ENCODE data around the gene MYO10. TPM values are rescaled to one million over a fixed set of nuclear protein-coding genes. Genes with fewer than 3 reads are reported as not detected.
"Not testable (repeated sequence)": the region's sequence is repeated elsewhere in the genome, so short reads cannot be mapped to it uniquely, and the experiment has no call there.

Gene MYO10
- total and polyA plus RNA-seq, 4 experiments from 2014 or later, result 0.05 to 0.17 TPM; not detected in 2

- CTCF ChIA-PET (ENCODE audit: partially characterized antibody); H3K27ac Mint-ChIP-seq: not testable (repeated sequence)
These were observed 287.3 kb downstream of the MYO10 start for GRCh38 chr5:16648739-16649138.

DNA sequence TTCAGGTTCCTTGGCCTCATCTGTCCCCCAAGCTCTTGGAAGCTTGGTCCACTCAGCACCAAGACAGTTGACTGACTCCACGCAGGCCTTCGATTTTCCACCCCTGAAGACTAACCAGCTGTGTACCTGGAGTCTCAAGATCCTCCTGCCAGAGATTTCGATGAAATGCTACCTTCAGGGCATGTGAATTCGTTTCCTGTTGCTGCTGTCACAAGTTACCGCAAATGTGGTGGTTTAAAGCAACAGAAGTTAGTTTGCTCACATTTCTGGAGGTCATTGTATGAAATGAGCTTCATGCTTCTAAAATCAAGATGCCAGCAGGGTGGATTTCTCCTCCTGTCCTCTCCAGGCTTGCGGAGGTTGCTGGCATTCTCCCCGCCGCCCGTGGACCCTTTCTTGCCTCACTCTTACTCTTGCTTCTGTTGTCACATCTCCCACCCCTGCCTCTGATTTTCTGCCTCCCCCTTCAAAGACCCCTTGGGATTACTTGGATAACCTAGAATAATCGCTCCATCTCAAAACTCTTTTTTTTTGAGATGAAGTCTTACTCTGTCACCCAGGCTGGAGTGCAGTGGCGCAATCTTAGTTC, 291.7 kb downstream of the MYO10 start:
- no peaks in the 10 kb centered on the region for H3K4me1 ChIP-seq (ENCODE audit: insufficient read depth, low read length)
- no peaks in the 10 kb centered on the region for H3K9me3 ChIP-seq (ENCODE audit: control insufficient read depth in 1 of 2, low read length in 2 of 2)
- Mint-ChIP-seq H3K36me3 (peaks cover 0 to 11% of the 10 kb centered on the region in 2 donors), H3K27me3 (peaks cover 0 to 2% of the 10 kb centered on the region in 2 donors), H3K9me3 (peaks cover 0 to 23% (median 10%) of the 10 kb centered on the region in 8 donors), H3K4me3 (peak overlapping the region in 2 of 8 donors; percentile 49 to 60), H3K4me1 (peaks cover 4 to 19% (median 6%) of the 10 kb centered on the region in 4 donors), H3K27ac (peak overlapping the region in 3 of 7 donors; percentile 5 to 68 (median 62))
- no peak for DNase-seq
- H3K27ac ChIP-seq (ENCODE audit: low read depth, low read length), result no peak overlapping the region
- no peak overlapping the region for H3K4me3 ChIP-seq (ENCODE audit: low read length in 2 of 2)
- CTCF ChIA-PET (ENCODE audit: partially characterized antibody), result no interaction called here
- no peaks in the 10 kb centered on the region for H3K36me3 ChIP-seq (ENCODE audit: insufficient read depth, low read length)
- POLR2A ChIA-PET (ENCODE audit: partially characterized antibody), result no interaction called here
- H3K27me3 ChIP-seq (ENCODE audit: insufficient read depth, low read length), result no peaks in the 10 kb centered on the region
- intact Hi-C loops (cut with micrococcal nuclease), result no loop called here

More at GRCh38 chr5:16648739-16649138, 287.3 kb downstream of the MYO10 start:
- H3K36me3 ChIP-seq (ENCODE audit: insufficient read depth, low read length); intact Hi-C loops (cut with micrococcal nuclease); H3K9me3 ChIP-seq (ENCODE audit: control insufficient read depth in 1 of 2, low read length in 2 of 2); POLR2A ChIA-PET (ENCODE audit: partially characterized antibody); H3K4me1 ChIP-seq (ENCODE audit: insufficient read depth, low read length); H3K27ac ChIP-seq (ENCODE audit: low read depth, low read length); H3K27me3 ChIP-seq (ENCODE audit: insufficient read depth, low read length); H3K36me3 Mint-ChIP-seq; H3K4me3 ChIP-seq (ENCODE audit: low read length in 2 of 2); DNase-seq; H3K4me3 Mint-ChIP-seq; H3K27me3 Mint-ChIP-seq: not testable (repeated sequence)
- Mint-ChIP-seq H3K4me1 (peaks cover 4 to 18% (median 6%) of the 10 kb centered on the region in 4 donors), H3K9me3 (peaks cover 0 to 28% (median 10%) of the 10 kb centered on the region in 8 donors)

DNA sequence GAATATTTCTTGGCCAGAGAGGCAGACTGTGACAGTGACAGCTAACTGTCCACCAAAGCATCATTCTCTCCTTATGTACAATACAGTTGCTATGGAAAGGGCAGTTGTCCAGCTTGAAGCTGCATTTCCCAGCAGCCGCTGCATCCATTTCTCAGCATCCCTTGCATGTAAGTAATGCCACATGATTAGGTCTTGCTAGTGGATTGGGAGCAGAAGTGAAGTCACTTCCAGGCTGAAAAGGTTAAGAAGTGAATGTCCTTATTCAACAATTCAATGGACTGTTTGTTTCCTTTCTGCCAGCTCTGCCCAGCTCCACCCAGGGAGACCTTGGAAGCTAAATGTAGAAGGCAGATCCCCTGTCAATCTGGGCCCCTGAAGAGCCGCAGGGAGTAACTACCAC, 293.2 kb downstream of the MYO10 start:
- Mint-ChIP-seq H3K27me3 (peaks cover 0 to 2% of the 10 kb centered on the region in 2 donors), H3K4me1 (peaks cover 4 to 19% (median 6%) of the 10 kb centered on the region in 4 donors), H3K4me3 (no peak overlapping the region), H3K9me3 (peaks cover 0 to 18% (median 7%) of the 10 kb centered on the region in 8 donors), H3K27ac (no peak overlapping the region), H3K36me3 (peaks cover 0 to 11% of the 10 kb centered on the region in 2 donors)
- no peak overlapping the region for H3K4me3 ChIP-seq (ENCODE audit: low read length in 2 of 2)
- H3K4me1 ChIP-seq (ENCODE audit: insufficient read depth, low read length), result no peaks in the 10 kb centered on the region
- CTCF ChIA-PET (ENCODE audit: partially characterized antibody), result no interaction called here
- intact Hi-C loops (cut with micrococcal nuclease), result no loop called here
- no peaks in the 10 kb centered on the region for H3K9me3 ChIP-seq (ENCODE audit: control insufficient read depth in 1 of 2, low read length in 2 of 2)
- H3K27ac ChIP-seq (ENCODE audit: low read depth, low read length), result no peak overlapping the region
- DNase-seq, result no peak
- H3K36me3 ChIP-seq (ENCODE audit: insufficient read depth, low read length), result no peaks in the 10 kb centered on the region
- H3K27me3 ChIP-seq (ENCODE audit: insufficient read depth, low read length), result no peaks in the 10 kb centered on the region
- POLR2A ChIA-PET (ENCODE audit: partially characterized antibody), result no interaction called here

DNA sequence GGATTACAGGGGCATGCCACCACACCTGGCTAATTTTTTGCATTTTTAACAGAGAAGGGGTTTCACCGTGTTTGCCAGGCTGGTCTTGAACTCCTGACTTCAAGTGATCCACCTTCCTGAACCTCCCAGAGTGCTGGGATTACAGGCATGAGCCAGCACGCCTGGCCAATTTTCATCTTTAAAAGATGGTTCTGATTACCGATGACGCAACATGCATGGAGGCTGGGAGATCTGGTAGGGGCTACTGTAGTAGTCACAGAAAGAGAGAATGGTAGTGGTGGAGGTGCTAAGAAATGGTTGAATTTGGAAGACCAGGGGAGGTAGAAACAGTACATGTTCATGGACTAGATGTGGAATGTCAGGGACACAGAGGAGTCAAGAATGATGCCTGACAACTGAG, 296.9 kb downstream of the MYO10 start:
- intact Hi-C loops (cut with micrococcal nuclease), result no loop called here
- Histone ChIP-seq H3K27me3 (ENCODE audit: insufficient read depth, low read length) (no peaks in the 10 kb centered on the region), H3K4me1 (ENCODE audit: insufficient read depth, low read length) (no peaks in the 10 kb centered on the region), H3K36me3 (ENCODE audit: insufficient read depth, low read length) (no peaks in the 10 kb centered on the region), H3K4me3 (ENCODE audit: low read length in 2 of 2) (no peak overlapping the region), H3K27ac (ENCODE audit: low read depth, low read length) (no peak overlapping the region), H3K9me3 (ENCODE audit: control insufficient read depth in 1 of 2, low read length in 2 of 2) (no peaks in the 10 kb centered on the region)
- Mint-ChIP-seq H3K36me3 (peaks cover 0 to 6% of the 10 kb centered on the region in 2 donors), H3K4me1 (peaks cover 1 to 6% (median 2%) of the 10 kb centered on the region in 4 donors), H3K27me3 (no peaks in the 10 kb centered on the region), H3K27ac (no peak overlapping the region), H3K9me3 (no peaks in the 10 kb centered on the region), H3K4me3 (no peak overlapping the region)
- DNase-seq, result no peak
- ChIA-PET CTCF (ENCODE audit: partially characterized antibody) (interaction anchor here (1.2 kb wide), 1 partner anchor 8 kb away, joined by 3 read pairs; no protein-coding TSS in a partner anchor), POLR2A (ENCODE audit: partially characterized antibody) (no interaction called here)

DNA sequence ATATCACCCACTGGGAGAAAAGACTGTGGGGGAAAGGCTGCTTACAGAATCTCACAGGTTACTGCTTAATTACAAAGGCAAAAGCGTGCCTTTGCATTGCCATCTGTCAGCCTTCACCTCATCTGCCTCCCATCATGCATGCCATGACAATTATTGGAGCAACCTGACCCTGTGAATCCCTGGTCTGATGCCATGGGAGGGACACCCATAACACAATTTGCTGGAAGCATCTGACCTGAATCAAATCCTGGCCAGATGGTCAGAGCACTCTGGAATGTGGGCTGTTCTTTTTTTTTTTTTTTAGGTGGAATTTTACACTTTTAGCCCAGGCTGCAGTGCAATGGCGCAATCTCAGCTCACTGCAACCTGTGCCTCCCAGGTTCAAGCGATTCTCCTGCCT, 307.7 kb downstream of the MYO10 start:
- Histone ChIP-seq H3K27ac (ENCODE audit: low read depth, low read length) (no peak overlapping the region), H3K36me3 (ENCODE audit: insufficient read depth, low read length) (no peaks in the 10 kb centered on the region), H3K9me3 (ENCODE audit: control insufficient read depth in 1 of 2, low read length in 2 of 2) (no peaks in the 10 kb centered on the region), H3K4me3 (ENCODE audit: low read length in 2 of 2) (no peak overlapping the region), H3K4me1 (ENCODE audit: insufficient read depth, low read length) (peaks cover 35% of the 10 kb centered on the region), H3K27me3 (ENCODE audit: insufficient read depth, low read length) (no peaks in the 10 kb centered on the region)
- Mint-ChIP-seq H3K27ac (peak overlapping the region in 1 of 7 donors; percentile 94), H3K4me3 (peak overlapping the region in 1 of 8 donors; percentile 77), H3K27me3 (no peaks in the 10 kb centered on the region), H3K36me3 (no peaks in the 10 kb centered on the region), H3K9me3 (peaks cover 0 to 5% (median 0%) of the 10 kb centered on the region in 8 donors), H3K4me1 (peaks cover 24 to 68% (median 31%) of the 10 kb centered on the region in 4 donors)
- no peak for DNase-seq
- ChIA-PET CTCF (ENCODE audit: partially characterized antibody) (interaction anchor here (1.3 to 1.8 kb wide), 4 partner anchors 11 to 38 kb away, joined by 4 to 10 read pairs (median 8); partner anchors contain the start of gene RETREG1), POLR2A (ENCODE audit: partially characterized antibody) (interaction anchor here (0.6 to 7.1 kb wide), 2 partner anchors 12 to 66 kb away, joined by 3 to 92 read pairs; partner anchors contain the start of gene RETREG1)
- intact Hi-C loops (cut with micrococcal nuclease), result no loop called here

- peak overlapping the region in 5 of 8 donors; percentile 24 to 82 (median 37) for H3K4me3 Mint-ChIP-seq
- intact Hi-C loops (cut with micrococcal nuclease), result no loop called here
- peaks cover 35% of the 10 kb centered on the region for H3K4me1 ChIP-seq (ENCODE audit: insufficient read depth, low read length)
- no peaks in the 10 kb centered on the region for H3K36me3 ChIP-seq (ENCODE audit: insufficient read depth, low read length)
- no peaks in the 10 kb centered on the region for H3K27me3 ChIP-seq (ENCODE audit: insufficient read depth, low read length)
- H3K27ac ChIP-seq (ENCODE audit: low read depth, low read length), result no peak overlapping the region
- H3K36me3 Mint-ChIP-seq, result no peaks in the 10 kb centered on the region
- no peaks in the 10 kb centered on the region for H3K9me3 ChIP-seq (ENCODE audit: control insufficient read depth in 1 of 2, low read length in 2 of 2)
- no peaks in the 10 kb centered on the region for H3K27me3 Mint-ChIP-seq
- peaks cover 0 to 5% (median 0%) of the 10 kb centered on the region in 8 donors for H3K9me3 Mint-ChIP-seq
- ChIA-PET POLR2A (ENCODE audit: partially characterized antibody) (interaction anchor here (0.7 to 7.1 kb wide), 3 partner anchors 10 to 149 kb away, joined by 3 to 92 read pairs (median 4); partner anchors contain the start of gene RETREG1), CTCF (ENCODE audit: partially characterized antibody) (interaction anchor here (0.9 to 1.8 kb wide), 4 partner anchors 10 to 177 kb away, joined by 4 to 10 read pairs (median 8); partner anchors contain the start of gene RETREG1)
- no peak overlapping the region for H3K4me3 ChIP-seq (ENCODE audit: low read length in 2 of 2)
- H3K27ac Mint-ChIP-seq, result peak overlapping the region; percentile 30 to 89 (median 68)
- DNase-seq, result peak in 4 of 5 donors; percentile 14 to 40 (median 34)
- H3K4me1 Mint-ChIP-seq, result peaks cover 24 to 64% (median 30%) of the 10 kb centered on the region in 4 donors
These were observed 309.3 kb downstream of the MYO10 start for GRCh38 chr5:16626696-16627264.

GRCh38 chr5:16625096-16625495, 311.0 kb downstream of the MYO10 start:
- Histone ChIP-seq H3K36me3 (ENCODE audit: insufficient read depth, low read length) (no peaks in the 10 kb centered on the region), H3K27me3 (ENCODE audit: insufficient read depth, low read length) (no peaks in the 10 kb centered on the region), H3K9me3 (ENCODE audit: control insufficient read depth in 1 of 2, low read length in 2 of 2) (no peaks in the 10 kb centered on the region), H3K27ac (ENCODE audit: low read depth, low read length) (no peak overlapping the region), H3K4me3 (ENCODE audit: low read length in 2 of 2) (no peak overlapping the region), H3K4me1 (ENCODE audit: insufficient read depth, low read length) (peaks cover 32% of the 10 kb centered on the region)
- Mint-ChIP-seq H3K9me3 (peaks cover 0 to 5% (median 0%) of the 10 kb centered on the region in 8 donors), H3K27ac (no peak overlapping the region), H3K36me3 (no peaks in the 10 kb centered on the region), H3K4me3 (no peak overlapping the region), H3K27me3 (no peaks in the 10 kb centered on the region), H3K4me1 (peaks cover 20 to 52% (median 27%) of the 10 kb centered on the region in 4 donors)
- CTCF ChIA-PET (ENCODE audit: partially characterized antibody), result interaction anchor here (1.2 kb wide), 1 partner anchor 41 kb away, joined by 3 read pairs; no protein-coding TSS in a partner anchor
- POLR2A ChIA-PET (ENCODE audit: partially characterized antibody), result interaction anchor here (7.1 kb wide), 1 partner anchor 9 kb away, joined by 92 read pairs; the partner anchor contains the start of gene RETREG1
- DNase-seq, result no peak
- intact Hi-C loops (cut with micrococcal nuclease), result no loop called here

Data from CD4-positive, alpha-beta memory T cell (primary cell).